COLO829 (cell line): ENCODE measurements around the gene SOX12.

ENCODE experiments used
- DNase-seq: peaks from one replicate; pipeline ENCODE4 v3.0.0; 2012; ENCODE audit warnings: low spot score

SOX12 gene

GRCh38 chr20:325045-325888, at the start of gene SOX12:
TSS of gene SOX12 (plus strand) at chr20:325552. CDS start at chr20:325925, 373 bp downstream.
- DNase-seq, result peak; percentile 92

DNA sequence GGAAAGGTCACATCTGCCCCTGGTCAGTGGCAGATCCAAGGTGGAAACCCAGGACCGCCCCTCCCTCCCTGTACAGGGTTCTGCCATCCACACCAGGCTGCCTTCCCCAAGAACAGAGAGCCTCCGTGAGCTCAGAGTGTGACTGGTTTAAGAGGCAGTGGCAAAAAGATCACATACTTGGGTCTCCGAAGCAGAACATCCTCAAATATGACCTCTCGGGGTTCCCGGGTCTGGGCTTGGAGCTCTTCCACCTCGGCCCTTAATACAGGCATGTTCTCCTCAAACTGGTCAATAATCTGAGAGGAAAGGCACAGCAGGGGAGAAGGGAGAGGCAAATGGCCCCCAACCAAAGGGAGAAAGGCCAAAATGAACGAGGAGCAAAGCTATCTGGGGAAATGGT, 49.6 kb upstream of the SOX12 start:
- DNase-seq, result no peak

GRCh38 chr20:276620-277495, 48.5 kb upstream of the SOX12 start:
- DNase-seq, result no peak

DNA sequence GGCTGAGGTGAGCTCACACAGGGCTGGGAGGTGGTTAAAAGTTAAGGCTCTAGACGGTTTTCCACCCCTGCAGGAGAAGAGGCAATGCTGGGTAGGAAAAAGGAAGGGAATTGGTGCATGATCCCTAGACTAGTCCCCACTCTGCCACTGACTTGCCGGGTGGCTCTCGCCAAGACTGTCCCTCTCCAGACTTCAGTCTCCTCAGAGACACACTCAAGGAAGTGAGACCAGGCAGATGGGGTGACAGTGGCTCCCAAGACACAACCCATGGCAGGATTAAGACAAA, 47.9 kb upstream of the SOX12 start:
- no peak for DNase-seq

DNA sequence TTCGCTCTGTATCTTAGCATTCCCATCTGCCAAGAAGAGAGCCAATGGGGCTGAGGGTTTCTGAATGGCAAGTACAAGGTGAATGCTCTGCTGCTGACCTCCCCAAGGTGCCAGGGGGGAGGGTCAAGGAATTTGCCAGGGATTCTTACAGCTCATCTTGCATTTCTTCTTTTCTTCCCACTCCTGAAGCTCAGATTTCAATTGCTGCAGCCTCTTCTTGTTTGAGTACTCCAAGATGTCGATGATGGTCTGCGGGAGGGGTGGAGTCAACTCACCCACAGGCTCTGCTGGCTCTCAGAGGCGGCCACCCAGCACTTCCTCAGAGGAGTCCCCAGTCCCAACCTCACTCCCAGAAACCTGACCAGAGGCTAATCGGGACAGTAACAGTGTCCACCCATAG, 47.2 kb upstream of the SOX12 start:
- no peak for DNase-seq

DNA sequence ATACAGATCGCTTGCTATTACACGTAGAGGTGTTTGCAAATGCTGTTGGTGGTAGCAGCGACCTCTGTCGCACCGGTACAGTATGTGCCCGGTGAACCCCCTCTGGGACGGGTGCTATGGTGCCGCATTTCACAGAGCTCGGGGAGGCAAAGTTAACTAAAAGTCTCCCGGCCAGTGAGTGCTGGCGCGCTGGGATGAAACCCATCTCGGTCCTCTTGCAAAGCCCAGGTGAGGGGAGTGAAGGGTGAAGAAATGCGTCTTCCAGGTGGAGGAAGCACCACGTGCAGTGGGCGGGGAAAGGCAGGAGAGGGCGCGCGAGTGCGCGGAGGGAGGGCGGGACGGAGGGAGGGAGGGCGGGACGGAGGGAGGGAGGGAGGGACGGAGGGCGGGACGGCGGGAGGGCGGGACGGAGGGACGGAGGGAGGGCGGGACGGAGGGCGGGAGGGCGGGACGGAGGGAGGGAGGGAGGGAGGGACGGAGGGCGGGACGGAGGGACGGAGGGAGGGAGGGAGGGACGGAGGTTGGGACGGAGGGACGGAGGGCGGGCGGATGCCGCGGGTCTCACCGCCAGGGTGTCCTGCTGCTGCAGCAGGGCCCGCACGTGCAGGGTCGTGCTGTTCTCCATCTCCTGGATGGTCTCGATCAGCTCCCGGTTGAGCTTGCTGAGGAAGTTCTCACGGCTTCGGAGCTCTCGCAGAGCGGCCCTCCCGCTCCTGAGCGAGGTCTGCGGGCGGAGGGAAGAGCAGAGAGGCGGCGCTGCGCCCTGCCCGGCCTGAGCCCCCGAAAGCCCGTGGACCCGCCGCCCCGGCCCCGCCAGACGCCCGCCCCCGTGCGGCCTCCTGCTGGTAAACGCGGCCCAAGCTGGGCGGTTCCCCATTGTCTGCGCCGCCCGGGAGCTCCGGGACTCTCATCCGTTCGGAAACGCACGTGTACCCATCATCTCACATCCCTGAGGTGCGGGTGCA, 46.5 kb upstream of the SOX12 start:
- no peak for DNase-seq

- DNase-seq, result no peak
Observed at GRCh38 chr20:284172-284571, 41.2 kb upstream of the SOX12 start.

DNA sequence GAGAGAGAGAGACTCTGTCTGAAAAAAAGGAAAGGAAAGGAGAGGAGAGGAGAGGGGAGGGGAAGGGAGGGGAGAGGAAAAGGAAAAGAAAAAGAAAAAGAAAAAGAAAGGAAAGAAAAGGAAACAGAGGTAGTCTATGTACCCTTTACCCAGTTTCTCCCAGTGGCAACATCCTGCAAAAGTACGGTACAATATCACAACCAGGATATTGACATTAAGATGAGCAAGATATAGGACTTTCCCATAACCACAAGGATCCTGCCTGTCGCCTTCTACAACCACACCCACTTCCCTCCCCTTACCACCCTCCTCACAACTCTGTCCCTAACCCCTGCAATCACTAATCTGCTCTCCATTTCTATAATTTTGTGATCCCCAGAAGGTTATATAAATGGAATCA, 38.8 kb upstream of the SOX12 start:
- DNase-seq, result no peak

- DNase-seq, result no peak
Observed at GRCh38 chr20:288956-289692, 36.2 kb upstream of the SOX12 start.

- no peak for DNase-seq
Observed at GRCh38 chr20:289693-290083, 35.7 kb upstream of the SOX12 start.

- peak; percentile 100 for DNase-seq
Observed at GRCh38 chr20:290084-290831, 35.1 kb upstream of the SOX12 start, which contains the start of gene C20orf96. TSS of gene C20orf96 (minus strand) at chr20:290750. CDS start at chr20:290610, 140 bp downstream.

DNA sequence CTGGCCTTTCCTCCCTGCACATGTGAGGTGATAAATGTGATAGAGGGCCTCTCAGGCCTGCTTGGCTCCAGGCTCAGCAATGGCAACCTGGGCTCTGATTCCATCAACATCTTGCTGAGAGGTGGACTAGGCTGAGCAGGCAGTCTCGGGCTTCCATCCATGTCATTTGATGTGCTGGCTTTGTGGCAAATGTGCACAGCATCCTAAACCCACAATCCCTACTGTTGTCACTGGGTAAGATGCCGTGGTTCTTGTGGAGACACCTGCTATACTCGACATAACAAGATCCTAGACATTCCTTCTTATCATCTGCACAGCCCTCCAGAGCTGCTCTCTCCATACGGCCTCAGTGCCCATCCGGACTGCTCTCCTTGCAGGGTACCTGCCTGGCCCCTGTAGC, 30.8 kb upstream of the SOX12 start:
- DNase-seq, result no peak

DNA sequence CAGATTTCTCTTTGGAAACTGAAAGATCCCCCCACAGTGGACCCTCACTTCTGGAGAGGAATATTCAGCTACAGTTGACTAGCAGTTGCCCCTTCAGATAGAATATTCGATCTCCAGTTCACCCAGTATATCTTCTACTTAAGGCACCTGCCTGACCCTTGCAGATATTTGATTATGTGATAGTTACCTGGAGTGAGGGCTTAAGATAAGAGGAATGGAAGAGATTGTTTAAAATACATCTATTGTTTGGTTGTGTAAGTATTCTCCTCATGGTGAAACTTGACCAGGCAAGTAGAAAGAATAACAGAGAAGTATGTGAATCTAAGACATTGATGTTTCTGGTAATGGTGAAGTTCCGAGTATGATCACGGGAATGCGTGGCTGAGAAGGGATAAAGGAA, 29.5 kb upstream of the SOX12 start:
- no peak for DNase-seq

- peak; percentile 87 for DNase-seq
Observed at GRCh38 chr20:297098-297924, 28.0 kb upstream of the SOX12 start, which contains the start of gene ZCCHC3. TSS of gene ZCCHC3 (plus strand) at chr20:297570. CDS start at chr20:297587, 17 bp downstream.

GRCh38 chr20:297925-298775, 27.2 kb upstream of the SOX12 start:
- DNase-seq, result peak; percentile 67

DNA sequence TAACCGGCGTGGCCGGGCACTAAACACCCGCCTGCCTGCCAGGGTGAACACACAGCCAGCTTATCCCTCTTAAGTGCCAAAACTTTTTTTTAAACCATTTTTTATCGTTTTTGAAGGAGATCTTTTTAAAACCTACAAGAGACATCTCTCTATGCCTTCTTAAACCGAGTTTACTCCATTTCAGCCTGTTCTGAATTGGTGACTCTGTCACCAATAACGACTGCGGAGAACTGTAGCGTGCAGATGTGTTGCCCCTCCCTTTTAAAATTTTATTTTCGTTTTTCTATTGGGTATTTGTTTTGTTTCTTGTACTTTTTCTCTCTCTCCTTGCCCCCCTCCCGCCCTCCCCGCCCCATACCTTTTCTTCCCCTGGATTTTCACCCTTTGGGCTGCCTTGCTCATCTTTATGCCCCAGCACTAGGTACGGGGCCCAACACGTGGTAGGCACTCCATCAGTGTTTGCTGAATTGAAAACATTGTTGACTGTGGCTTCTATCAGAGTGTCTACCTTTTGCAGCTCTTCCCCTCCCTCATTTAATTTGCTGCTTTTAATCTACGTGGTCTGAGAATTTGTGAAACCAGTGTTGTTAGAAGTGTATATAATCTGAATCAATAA, 26.5 kb upstream of the SOX12 start:
- no peak for DNase-seq

DNA sequence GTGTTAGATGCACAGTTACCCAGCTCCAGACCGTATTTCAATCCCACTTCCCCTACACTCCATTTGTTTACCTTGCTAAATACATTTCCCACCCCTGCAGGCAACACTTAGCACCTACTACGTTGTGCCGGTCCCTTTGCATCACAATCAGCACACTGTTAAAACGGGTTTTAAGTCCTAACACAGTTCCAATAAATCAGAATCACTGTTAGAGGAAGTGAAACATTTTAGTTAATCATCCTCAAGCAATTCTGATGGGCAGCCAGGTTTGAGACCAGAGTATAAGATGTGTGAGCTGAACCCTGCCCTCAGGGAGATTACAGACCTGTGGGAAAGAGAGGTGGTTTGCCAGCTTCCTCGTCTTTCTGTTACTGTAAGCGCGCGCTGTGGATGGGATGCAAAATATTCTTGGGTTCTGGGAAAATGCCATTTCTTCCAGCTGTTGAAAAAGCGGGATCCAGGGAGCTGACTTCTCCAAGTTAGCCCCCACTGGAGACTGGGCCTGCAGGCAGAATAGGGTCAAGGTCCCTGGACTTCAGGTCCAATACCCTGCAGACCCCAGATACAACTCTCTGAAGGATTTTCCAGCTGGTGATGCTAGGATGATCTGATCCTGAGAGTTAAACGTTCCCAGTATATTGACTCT, 24.9 kb upstream of the SOX12 start:
- DNase-seq, result no peak
